ENCODE results near the gene C2orf68. TPM values are rescaled to one million over a fixed set of nuclear protein-coding genes. Genes with fewer than 3 reads are reported as not detected.
"Not testable (repeated sequence)": the region's sequence is repeated elsewhere in the genome, so short reads cannot be mapped to it uniquely, and the experiment has no call there.

The C2orf68 gene
- total RNA-seq, 1 experiment from 2014 or later: 23.7 TPM

DNA sequence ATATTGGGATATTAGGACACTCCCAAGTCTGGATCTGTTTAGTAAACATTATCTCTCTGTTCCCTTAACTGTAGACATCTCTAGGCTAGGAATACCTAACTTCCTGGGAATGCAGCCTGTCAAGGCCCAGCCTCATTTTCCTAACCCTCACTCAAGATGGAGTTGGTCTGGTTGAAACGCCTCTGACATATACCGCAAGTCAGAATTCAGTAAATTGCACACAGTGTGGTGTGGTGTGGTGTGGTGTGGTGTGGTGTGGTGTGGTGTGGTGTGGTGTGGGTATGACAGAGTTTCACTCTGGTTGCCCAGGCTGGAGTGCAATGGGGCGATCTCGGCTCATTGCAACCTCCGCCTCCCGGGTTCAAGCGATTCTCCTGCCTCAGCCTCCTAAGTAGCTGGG is 2.9 kb upstream of the C2orf68 start:
- H3K27me3 ChIP-seq (ENCODE audit: control insufficient read depth, insufficient read depth, low read length); CTCF ChIA-PET; H3K27ac ChIP-seq (ENCODE audit: low read length); H3K4me3 ChIP-seq (ENCODE audit: low read depth in 2 of 2, low read length in 2 of 2); POLR2A ChIA-PET; H3K4me1 ChIP-seq (ENCODE audit: control insufficient read depth, insufficient read depth, low read length); ATAC-seq; DNase-seq (ENCODE audit: low read depth, low spot score); intact Hi-C loops (cut with micrococcal nuclease; ENCODE audit: unreplicated experiment); BruUV-seq (replicated peaks); H3K9me3 ChIP-seq (ENCODE audit: control insufficient read depth, insufficient read depth, low read depth, low read length); H3K36me3 ChIP-seq (ENCODE audit: control insufficient read depth, insufficient read depth, low read length); in situ Hi-C loops (cut with HindIII; ENCODE audit: low pct_unique_long_range_greater_than_20kb, low sequenced_read_pairs): not testable (repeated sequence)

GRCh38 chr2:85613717-85614515 is 2.0 kb upstream of the C2orf68 start:
- TF ChIP-seq TCF7L2 (IDR thresholded peaks at IDR 0.05; ENCODE audit: low read depth, low read length): no peak
- TF ChIP-seq POLR2AphosphoS5 (IDR thresholded peaks at IDR 0.05; ENCODE audit: low read depth, low read length): no peak
- TF ChIP-seq CTCF (IDR thresholded peaks at IDR 0.05): no peak
- TF ChIP-seq, protein P1, sequence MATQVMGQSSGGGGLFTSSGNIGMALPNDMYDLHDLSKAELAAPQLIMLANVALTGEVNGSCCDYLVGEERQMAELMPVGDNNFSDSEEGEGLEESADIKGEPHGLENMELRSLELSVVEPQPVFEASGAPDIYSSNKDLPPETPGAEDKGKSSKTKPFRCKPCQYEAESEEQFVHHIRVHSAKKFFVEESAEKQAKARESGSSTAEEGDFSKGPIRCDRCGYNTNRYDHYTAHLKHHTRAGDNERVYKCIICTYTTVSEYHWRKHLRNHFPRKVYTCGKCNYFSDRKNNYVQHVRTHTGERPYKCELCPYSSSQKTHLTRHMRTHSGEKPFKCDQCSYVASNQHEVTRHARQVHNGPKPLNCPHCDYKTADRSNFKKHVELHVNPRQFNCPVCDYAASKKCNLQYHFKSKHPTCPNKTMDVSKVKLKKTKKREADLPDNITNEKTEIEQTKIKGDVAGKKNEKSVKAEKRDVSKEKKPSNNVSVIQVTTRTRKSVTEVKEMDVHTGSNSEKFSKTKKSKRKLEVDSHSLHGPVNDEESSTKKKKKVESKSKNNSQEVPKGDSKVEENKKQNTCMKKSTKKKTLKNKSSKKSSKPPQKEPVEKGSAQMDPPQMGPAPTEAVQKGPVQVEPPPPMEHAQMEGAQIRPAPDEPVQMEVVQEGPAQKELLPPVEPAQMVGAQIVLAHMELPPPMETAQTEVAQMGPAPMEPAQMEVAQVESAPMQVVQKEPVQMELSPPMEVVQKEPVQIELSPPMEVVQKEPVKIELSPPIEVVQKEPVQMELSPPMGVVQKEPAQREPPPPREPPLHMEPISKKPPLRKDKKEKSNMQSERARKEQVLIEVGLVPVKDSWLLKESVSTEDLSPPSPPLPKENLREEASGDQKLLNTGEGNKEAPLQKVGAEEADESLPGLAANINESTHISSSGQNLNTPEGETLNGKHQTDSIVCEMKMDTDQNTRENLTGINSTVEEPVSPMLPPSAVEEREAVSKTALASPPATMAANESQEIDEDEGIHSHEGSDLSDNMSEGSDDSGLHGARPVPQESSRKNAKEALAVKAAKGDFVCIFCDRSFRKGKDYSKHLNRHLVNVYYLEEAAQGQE (IDR thresholded peaks at IDR 0.05; ENCODE audit: insufficient read depth in 1 of 2, low read depth in 2 of 2, low read length in 1 of 2): no peak
- no peak for TF ChIP-seq SIN3A (IDR thresholded peaks at IDR 0.05; ENCODE audit: borderline replicate concordance, insufficient read depth, low read depth, low read length)
- ChIA-PET POLR2A (no interaction called here), CTCF (no interaction called here)
- ATAC-seq: no peak
- Histone ChIP-seq H3K27ac (ENCODE audit: low read length) (no peak overlapping the region), H3K36me3 (ENCODE audit: control insufficient read depth, insufficient read depth, low read length) (peaks cover 3% of the 10 kb centered on the region; the same call in 1 of the 2 replicates), H3K27me3 (ENCODE audit: control insufficient read depth, insufficient read depth, low read length) (no peaks in the 10 kb centered on the region), H3K9me3 (ENCODE audit: control insufficient read depth, insufficient read depth, low read depth, low read length) (no peaks in the 10 kb centered on the region), H3K4me1 (ENCODE audit: control insufficient read depth, insufficient read depth, low read length) (peaks cover 7% of the 10 kb centered on the region), H3K4me3 (ENCODE audit: low read depth in 2 of 2, low read length in 2 of 2) (no peak overlapping the region)
- intact Hi-C loops (cut with micrococcal nuclease; ENCODE audit: unreplicated experiment) (no loop called here), in situ Hi-C loops (cut with HindIII; ENCODE audit: low pct_unique_long_range_greater_than_20kb, low sequenced_read_pairs) (no loop called here)
- no peak for DNase-seq (ENCODE audit: low read depth, low spot score)
- no TSS peak for BruUV-seq (replicated peaks)

- H3K4me3 ChIP-seq (ENCODE audit: low read depth in 2 of 2, low read length in 2 of 2): peak overlapping the region; percentile 68 to 76
- H3K4me1 ChIP-seq (ENCODE audit: control insufficient read depth, insufficient read depth, low read length): no peaks in the 10 kb centered on the region; the same call in 1 of the 2 replicates
- DNase-seq (ENCODE audit: low read depth, low spot score) (no peak), ATAC-seq (peak; percentile 31)
- POLR2A ChIA-PET: interaction anchor here (0.5 to 0.7 kb wide), 2 partner anchors 94 to 119 kb away, joined by 3 read pairs; no protein-coding TSS in a partner anchor
- intact Hi-C loops (cut with micrococcal nuclease; ENCODE audit: unreplicated experiment): no loop called here
- BruUV-seq (replicated peaks): TSS peak; percentile 56
- no peak for TF ChIP-seq CTCF (IDR thresholded peaks at IDR 0.05)
- TF ChIP-seq, protein P1 (IDR thresholded peaks at IDR 0.05; ENCODE audit: insufficient read depth in 1 of 2, low read depth in 2 of 2, low read length in 1 of 2): no peak
- no peak for TF ChIP-seq TCF7L2 (IDR thresholded peaks at IDR 0.05; ENCODE audit: low read depth, low read length)
- no peak for TF ChIP-seq SIN3A (IDR thresholded peaks at IDR 0.05; ENCODE audit: borderline replicate concordance, insufficient read depth, low read depth, low read length)
- TF ChIP-seq POLR2AphosphoS5 (IDR thresholded peaks at IDR 0.05; ENCODE audit: low read depth, low read length): no peak
- H3K27me3 ChIP-seq (ENCODE audit: control insufficient read depth, insufficient read depth, low read length): no peaks in the 10 kb centered on the region
- no peaks in the 10 kb centered on the region for H3K9me3 ChIP-seq (ENCODE audit: control insufficient read depth, insufficient read depth, low read depth, low read length)
- CTCF ChIA-PET: no interaction called here
- in situ Hi-C loops (cut with HindIII; ENCODE audit: low pct_unique_long_range_greater_than_20kb, low sequenced_read_pairs): no loop called here
- H3K27ac ChIP-seq (ENCODE audit: low read length): peak overlapping the region; percentile 92
- H3K36me3 ChIP-seq (ENCODE audit: control insufficient read depth, insufficient read depth, low read length): peaks cover 6% of the 10 kb centered on the region
Observed at GRCh38 chr2:85611217-85611704, 605 bp downstream of the C2orf68 start.

All from Panc1 (cell line).